ENCODE measurements around the gene PRKCE. TPM values are rescaled to one million over a fixed set of nuclear protein-coding genes. Genes with fewer than 3 reads are reported as not detected.

Gene PRKCE
- total and polyA plus RNA-seq, 2 of the 8 experiments (the other 6 are each of a cell fraction or from before 2014, with no cell fraction given), result 0.54 to 2.1 TPM

DNA sequence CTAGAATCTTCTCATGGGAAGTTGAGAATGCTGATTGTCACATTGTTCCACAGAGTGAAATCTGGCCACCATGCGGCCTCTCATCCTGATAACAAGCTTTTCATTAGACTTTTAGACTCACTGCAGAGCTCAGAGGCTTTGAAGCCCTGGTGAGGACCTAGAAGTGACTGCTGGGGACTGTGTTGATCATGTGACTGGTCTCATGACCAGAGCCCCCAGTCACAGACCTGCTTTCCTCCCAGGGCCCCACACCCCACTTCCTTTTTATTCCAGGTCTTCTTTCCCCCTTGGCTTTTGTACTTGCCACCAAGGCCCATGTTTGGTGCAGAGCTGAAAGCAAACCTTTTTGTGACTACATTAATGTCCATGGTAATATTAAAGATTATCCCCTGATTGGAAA, 45.2 kb downstream of the PRKCE start:
- Histone ChIP-seq H3K4me1 (replicated peaks in 1 of 4; ENCODE audit: control insufficient read depth in 3 of 4, insufficient read depth in 4 of 4, low read length in 3 of 4) (no peaks in the 10 kb centered on the region), H3K18ac (ENCODE audit: extremely low read depth, low read length) (no peak overlapping the region), H3K79me2 (ENCODE audit: control insufficient read depth in 1 of 2, insufficient read depth in 2 of 2, low read length in 2 of 2) (no peaks in the 10 kb centered on the region), H3K79me1 (ENCODE audit: low read depth, low read length) (no peaks in the 10 kb centered on the region), H3K4me2 (ENCODE audit: insufficient read depth in 1 of 2, low read depth in 2 of 2, low read length in 2 of 2) (no peak overlapping the region), H2BK120ac (replicated peaks; ENCODE audit: low read depth, low read length) (no peak overlapping the region), H4K5ac (ENCODE audit: insufficient read length, low read depth, low read length) (no peak overlapping the region), H2BK15ac (ENCODE audit: low read length) (no peak overlapping the region), H3K9me3 (ENCODE audit: insufficient read depth in 2 of 2, low read depth in 1 of 2, low read length in 1 of 2) (no peaks in the 10 kb centered on the region), H3K23ac (ENCODE audit: insufficient read length) (no peak overlapping the region), H2AK5ac (ENCODE audit: low read depth, low read length) (no peak overlapping the region), H2AFZ (ENCODE audit: low read length) (peak overlapping the region; percentile 70; the same call in 1 of the 2 replicates), H3K4ac (replicated peaks; ENCODE audit: insufficient read length, low read depth, low read length) (no peak overlapping the region), H2BK12ac (ENCODE audit: low read depth, low read length) (no peak overlapping the region), H3K14ac (ENCODE audit: insufficient read length) (no peak overlapping the region), H3K23me2 (ENCODE audit: low read depth, low read length) (peaks cover 2% of the 10 kb centered on the region; the same call in 1 of the 2 replicates), H3K27ac (ENCODE audit: low read depth, low read length) (no peak overlapping the region), H2BK5ac (ENCODE audit: low read depth, low read length) (no peak overlapping the region), H4K91ac (replicated peaks; ENCODE audit: insufficient read length, low read length) (no peak overlapping the region), H3K36me3 (ENCODE audit: control insufficient read depth in 2 of 4, insufficient read depth in 4 of 4, low read length in 3 of 4) (no peaks in the 10 kb centered on the region), H3K9ac (replicated peaks in 1 of 4; ENCODE audit: extremely low read depth in 1 of 4, low read depth in 3 of 4, low read length in 3 of 4) (no peak overlapping the region), H3K56ac (replicated peaks; ENCODE audit: insufficient read length, low read depth, low read length) (no peak overlapping the region), H3K27me3 (replicated peaks in 1 of 4; ENCODE audit: control insufficient read depth in 3 of 4, extremely low read depth in 1 of 4, insufficient read depth in 3 of 4, low read length in 3 of 4) (no peaks in the 10 kb centered on the region), H2BK20ac (ENCODE audit: low read length) (no peak overlapping the region), H4K8ac (ENCODE audit: extremely low read depth, insufficient read depth, low read length) (no peak overlapping the region), H4K20me1 (replicated peaks in 1 of 2; ENCODE audit: control insufficient read depth in 1 of 2, insufficient read depth in 2 of 2, low read length in 2 of 2) (no peaks in the 10 kb centered on the region), H3K4me3 (ENCODE audit: extremely low read depth in 1 of 4, insufficient read depth in 2 of 4, low read depth in 3 of 4, low read length in 4 of 4) (no peak overlapping the region)
- DNase-seq (ENCODE audit: low read depth in 1 of 2, low spot score in 2 of 2) (no peak), FAIRE-seq (no peak)
- WGBS, 2 experiments (ENCODE audit: extremely low coverage in 1 of 2, insufficient coverage in 1 of 2, insufficient read length in 1 of 2, insufficient replicate concordance in 2 of 2, low coverage in 1 of 2, low lambda C conversion rate in 2 of 2, missing lambda C conversion rate in 1 of 2), result 86% methylated on average over 1 of the region's 1 CpG; no CpG with 5 or more reads in 1 of the 2 experiments
- CTCF ChIA-PET (ENCODE audit: partially characterized antibody), result interaction anchor here (0.5 to 1.1 kb wide), 5 partner anchors 15 to 109 kb away, joined by 3 to 4 read pairs (median 3); no protein-coding TSS in a partner anchor
- no peak for TF ChIP-seq SP4 (IDR thresholded peaks at IDR 0.05; ENCODE audit: low read length)
- TF ChIP-seq, protein P1, sequence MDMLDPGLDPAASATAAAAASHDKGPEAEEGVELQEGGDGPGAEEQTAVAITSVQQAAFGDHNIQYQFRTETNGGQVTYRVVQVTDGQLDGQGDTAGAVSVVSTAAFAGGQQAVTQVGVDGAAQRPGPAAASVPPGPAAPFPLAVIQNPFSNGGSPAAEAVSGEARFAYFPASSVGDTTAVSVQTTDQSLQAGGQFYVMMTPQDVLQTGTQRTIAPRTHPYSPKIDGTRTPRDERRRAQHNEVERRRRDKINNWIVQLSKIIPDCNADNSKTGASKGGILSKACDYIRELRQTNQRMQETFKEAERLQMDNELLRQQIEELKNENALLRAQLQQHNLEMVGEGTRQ (IDR thresholded peaks at IDR 0.05; ENCODE audit: low read length), result peak; percentile 47
- POLR2A ChIA-PET (ENCODE audit: partially characterized antibody), result no interaction called here
